HepG2 (cell line): Measurements from ENCODE around the gene SBK3. TPM values are rescaled to one million over a fixed set of nuclear protein-coding genes. Genes with fewer than 3 reads are reported as not detected.

ENCODE experiments used
- CERS6 ChIP-seq: sonication (generic); formaldehyde crosslinking; IDR thresholded peaks from 2 replicates; pipeline ENCODE4 v1.5.0; 2020; ENCODE audit warnings: missing genetic modification reagents
- CHD2 ChIP-seq: IDR thresholded peaks from 2 replicates; pipeline ENCODE4 v1.6.1; 2011; ENCODE audit warnings: low read depth, low read length, improper control_type of control experiment
- DBP ChIP-seq: sonication (generic); formaldehyde crosslinking; IDR thresholded peaks from 2 replicates; pipeline ENCODE4 v1.4.0; 2020; ENCODE audit warnings: missing genetic modification reagents; ENCODE audit errors: not compliant biosample characterization
- FOXP4 ChIP-seq: sonication (generic); formaldehyde crosslinking; IDR thresholded peaks from 2 replicates; pipeline ENCODE4 v1.4.0; 2020; ENCODE audit warnings: missing genetic modification reagents
- PHB2 ChIP-seq: fragments of 450-650 bp; IDR thresholded peaks from 2 replicates; pipeline ENCODE4 v1.6.1; 2018; ENCODE audit not compliant: partially characterized antibody
- RNF2 ChIP-seq: fragments of 450-650 bp; conservative IDR thresholded peaks from 2 replicates; pipeline ENCODE4 v1.6.1; 2016; ENCODE audit warnings: low read depth
- RORA ChIP-seq: sonication (generic); formaldehyde crosslinking; IDR thresholded peaks from 2 replicates; pipeline ENCODE4 v1.5.0; 2020; ENCODE audit warnings: mild to moderate bottlenecking, missing genetic modification reagents, moderate library complexity
- SP1 ChIP-seq, 2 experiments: fragments of 450-650 bp in 1 of 2; sonication (generic) in 1 of 2; formaldehyde crosslinking in 1 of 2; IDR thresholded peaks; 2 replicates each; pipeline versions ENCODE4 v1.4.0 to v1.6.1; 2016 to 2020; ENCODE audit warnings: missing genetic modification reagents in 1 of 2
- ZBTB40 ChIP-seq, 2 experiments: fragments of 450-650 bp in 1 of 2; sonication (generic) in 1 of 2; formaldehyde crosslinking in 1 of 2; IDR thresholded peaks; 2 replicates each; pipeline versions ENCODE4 v1.6.1 to v1.8.0; 2016 to 2022; ENCODE audit warnings: antibody characterized with exemption in 1 of 2, mild to moderate bottlenecking in 1 of 2, missing genetic modification reagents in 1 of 2
- ZFY ChIP-seq: sonication (generic); formaldehyde crosslinking; IDR thresholded peaks from 2 replicates; pipeline ENCODE4 v1.4.0; 2020; ENCODE audit warnings: missing genetic modification reagents
- ZNF101 ChIP-seq: sonication (generic); formaldehyde crosslinking; IDR thresholded peaks from 2 replicates; pipeline ENCODE4 v1.4.0; 2020; ENCODE audit warnings: mild to moderate bottlenecking, low read depth, missing genetic modification reagents, borderline replicate concordance
- ZNF138 ChIP-seq: sonication (generic); formaldehyde crosslinking; IDR thresholded peaks from 2 replicates; pipeline ENCODE4 v1.5.0; 2020; ENCODE audit warnings: mild to moderate bottlenecking, low read depth, missing genetic modification reagents
- ZNF264 ChIP-seq: sonication (generic); formaldehyde crosslinking; IDR thresholded peaks from 2 replicates; pipeline ENCODE4 v1.4.0; 2020; ENCODE audit warnings: missing genetic modification reagents
- ZNF3 ChIP-seq: IDR thresholded peaks from 2 replicates; pipeline ENCODE4 v1.7.0; 2017; ENCODE audit warnings: inconsistent platforms
- ZNF331 ChIP-seq: sonication (generic); formaldehyde crosslinking; IDR thresholded peaks from 2 replicates; pipeline ENCODE4 v1.4.0; 2020; ENCODE audit warnings: missing genetic modification reagents
- ZNF549 ChIP-seq: sonication (generic); formaldehyde crosslinking; IDR thresholded peaks from 2 replicates; pipeline ENCODE4 v1.5.0; 2020; ENCODE audit warnings: missing genetic modification reagents
- ZNF552 ChIP-seq: sonication (generic); formaldehyde crosslinking; IDR thresholded peaks from 2 replicates; pipeline ENCODE4 v1.9.0; 2022; ENCODE audit warnings: missing genetic modification reagents, mild to moderate bottlenecking, borderline replicate concordance
- ZNF709 ChIP-seq: sonication (generic); formaldehyde crosslinking; IDR thresholded peaks from 2 replicates; pipeline ENCODE4 v1.5.0; 2020; ENCODE audit warnings: mild to moderate bottlenecking, missing genetic modification reagents
- polyA plus RNA-seq, 8 experiments: library from polyadenylated mRNA; depleted of rRNA in 3 of 8; stranded (reverse) in 7 of 8; unstranded in 1 of 8; fragments of >200 nt; fragmentation: Illumina TruSeq in 4 of 8; extraction: Trizol in 4 of 8; gene quantifications; 2 replicates each; pipeline versions ENCODE4 v1.2.1 to v1.2.3, GENCODE V29; 2011 to 2016; ENCODE audit warnings: low read depth in 4 of 8, missing spikeins in 1 of 8, mixed read lengths in 1 of 8; ENCODE audit not compliant: insufficient read depth in 1 of 8
- total RNA-seq, 5 experiments: library from RNA; depleted of rRNA; stranded (reverse); fragments of >200 nt; fragmentation: Illumina TruSeq; extraction: Trizol; gene quantifications; 2 replicates each; pipeline ENCODE4 v1.2.3, GENCODE V29; 2016; ENCODE audit warnings: low read depth in 1 of 5

SBK3 gene
- total and polyA plus RNA-seq, 2 of the 13 experiments (the other 11 are each of a cell fraction or from before 2014, with no cell fraction given): 0.66 to 0.77 TPM

GRCh38 chr19:55580628-55581144 is 35.3 kb upstream of the SBK3 start, which contains the start of gene ZNF579 (continued):
- TF ChIP-seq FOXP4 (CRISPR knock-in tag): peak; percentile 53
- TF ChIP-seq ZNF101: no peak
- TF ChIP-seq ZNF264 (CRISPR knock-in tag): no peak
- TF ChIP-seq ZBTB40 (IDR thresholded peaks at IDR 0.05): peak; percentile 69
- TF ChIP-seq ZBTB40 (CRISPR knock-in tag; IDR thresholded peaks at IDR 0.05): no peak
- no peak for TF ChIP-seq CHD2
- TF ChIP-seq DBP (CRISPR knock-in tag): no peak
- no peak for TF ChIP-seq ZNF3
- no peak for TF ChIP-seq ZNF709
- TF ChIP-seq ZFY (CRISPR knock-in tag): peak; percentile 70
- peak; percentile 81; the same call in 1 of the 2 replicates for TF ChIP-seq ZNF331 (CRISPR knock-in tag)
- TF ChIP-seq ZNF549 (CRISPR knock-in tag): no peak
- TF ChIP-seq RNF2: no peak
- TF ChIP-seq ZNF138 (CRISPR knock-in tag): no peak
- no peak for TF ChIP-seq CERS6 (CRISPR knock-in tag)
- TF ChIP-seq SP1 (IDR thresholded peaks at IDR 0.05): no peak
- peak; percentile 69; the same call in 1 of the 2 replicates for TF ChIP-seq SP1 (CRISPR knock-in tag; IDR thresholded peaks at IDR 0.05)
- TF ChIP-seq PHB2: no peak
- TF ChIP-seq RORA (CRISPR knock-in tag): no peak
- no peak for TF ChIP-seq ZNF552 (CRISPR knock-in tag)
